Measurements from ENCODE around the gene C1QL2. TPM values are rescaled to one million over a fixed set of nuclear protein-coding genes. Genes with fewer than 3 reads are reported as not detected.
A peak's percentile ranks its signal among the peaks of the same experiment; 100 is the strongest.

The C1QL2 gene
- total RNA-seq, 3 donors from 2014 or later (not counting 1 experiment from before 2014, with no cell fraction given): not detected

DNA sequence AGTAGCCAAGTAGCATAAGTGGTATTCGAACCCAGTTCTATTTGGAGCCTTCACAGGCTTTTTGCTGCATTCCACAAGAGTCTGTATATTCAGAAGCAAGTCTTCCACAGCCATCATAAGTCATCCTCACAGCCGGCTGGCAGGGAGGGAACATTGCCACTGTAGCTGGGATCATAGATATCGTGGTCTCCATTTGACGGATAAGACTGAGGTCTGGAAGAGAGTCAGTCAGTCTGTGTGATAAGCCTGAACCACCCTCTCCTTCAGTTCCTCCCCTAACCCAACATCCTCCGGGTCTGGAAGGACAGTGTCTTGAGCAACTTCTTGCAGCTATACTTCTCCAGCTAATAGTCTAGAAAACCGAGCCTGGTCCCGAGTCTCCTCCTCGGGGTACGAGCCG, 17.0 kb upstream of the C1QL2 start:
- no peak overlapping the region for H3K27ac ChIP-seq (ENCODE audit: low read length)
- Mint-ChIP-seq H3K27me3 (ENCODE audit: low read depth in 2 of 2) (no peaks in the 10 kb centered on the region), H3K36me3 (no peaks in the 10 kb centered on the region), H3K4me3 (no peak overlapping the region), H3K27ac (no peak overlapping the region), H3K9me3 (no peaks in the 10 kb centered on the region), H3K4me1 (no peaks in the 10 kb centered on the region)
- H3K9me3 ChIP-seq (ENCODE audit: control insufficient read depth, insufficient read depth, low read length): no peaks in the 10 kb centered on the region
- no peak overlapping the region for H3K4me3 ChIP-seq (ENCODE audit: low read length)
- WGBS (ENCODE audit: insufficient coverage): 77% methylated on average over 9 of the region's 10 CpGs
- H3K36me3 ChIP-seq (ENCODE audit: control insufficient read depth, insufficient read depth, low read length): no peaks in the 10 kb centered on the region
- DNase-seq (no peak), ATAC-seq (no peak)
- no peaks in the 10 kb centered on the region for H3K4me1 ChIP-seq (ENCODE audit: control insufficient read depth, insufficient read depth, low read length)
- no peak for TF ChIP-seq CTCF (IDR thresholded peaks at IDR 0.05)
- intact Hi-C loops (cut with micrococcal nuclease): loop anchor here (2.0 to 10.0 kb wide), 2 partner anchors 293 to 1131 kb away; no protein-coding TSS in a partner anchor
- H3K27me3 ChIP-seq (ENCODE audit: control insufficient read depth, insufficient read depth, low read length): no peaks in the 10 kb centered on the region

DNA sequence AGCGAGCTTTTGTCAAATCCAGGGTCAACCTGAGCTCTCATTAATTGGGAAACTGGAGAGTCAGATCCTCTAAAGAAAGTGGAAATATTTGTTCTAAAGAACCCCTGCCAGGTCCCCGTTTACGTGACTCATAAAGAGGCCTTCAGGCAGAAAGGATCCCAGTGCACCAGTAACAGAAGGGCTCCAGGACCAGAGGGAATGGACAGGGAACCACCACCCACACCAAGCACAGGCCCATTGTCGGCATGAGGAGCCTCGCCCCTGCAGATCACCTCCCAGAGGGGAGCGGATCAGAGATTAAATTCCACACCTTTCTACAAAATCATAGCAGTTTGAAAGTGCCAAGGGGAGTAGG, 16.4 kb upstream of the C1QL2 start:
- Mint-ChIP-seq H3K36me3 (no peaks in the 10 kb centered on the region), H3K27ac (no peak overlapping the region), H3K4me3 (no peak overlapping the region), H3K9me3 (no peaks in the 10 kb centered on the region), H3K27me3 (ENCODE audit: low read depth in 2 of 2) (no peaks in the 10 kb centered on the region), H3K4me1 (no peaks in the 10 kb centered on the region)
- ATAC-seq: no peak
- Histone ChIP-seq H3K9me3 (ENCODE audit: control insufficient read depth, insufficient read depth, low read length) (no peaks in the 10 kb centered on the region), H3K27me3 (ENCODE audit: control insufficient read depth, insufficient read depth, low read length) (no peaks in the 10 kb centered on the region), H3K27ac (ENCODE audit: low read length) (no peak overlapping the region), H3K4me3 (ENCODE audit: low read length) (no peak overlapping the region), H3K4me1 (ENCODE audit: control insufficient read depth, insufficient read depth, low read length) (no peaks in the 10 kb centered on the region), H3K36me3 (ENCODE audit: control insufficient read depth, insufficient read depth, low read length) (no peaks in the 10 kb centered on the region)
- intact Hi-C loops (cut with micrococcal nuclease): loop anchor here (2.0 to 10.0 kb wide), 2 partner anchors 292 to 1130 kb away; no protein-coding TSS in a partner anchor
- no peak for TF ChIP-seq CTCF (IDR thresholded peaks at IDR 0.05)
- no peak for DNase-seq
- 89% methylated on average over 4 of the region's 6 CpGs for WGBS (ENCODE audit: insufficient coverage)

GRCh38 chr2:119174216-119174992, 15.9 kb upstream of the C1QL2 start:
- H3K9me3 ChIP-seq (ENCODE audit: control insufficient read depth, insufficient read depth, low read length): no peaks in the 10 kb centered on the region
- Mint-ChIP-seq H3K27me3 (ENCODE audit: low read depth in 2 of 2) (no peaks in the 10 kb centered on the region), H3K27ac (no peak overlapping the region), H3K4me1 (no peaks in the 10 kb centered on the region), H3K4me3 (no peak overlapping the region), H3K9me3 (no peaks in the 10 kb centered on the region), H3K36me3 (no peaks in the 10 kb centered on the region)
- ATAC-seq (peak; percentile 53 to 78 (median 56)), DNase-seq (peak; percentile 43 to 70)
- 65% methylated on average over 22 of the region's 22 CpGs for WGBS (ENCODE audit: insufficient coverage)
- H3K27ac ChIP-seq (ENCODE audit: low read length): no peak overlapping the region
- H3K36me3 ChIP-seq (ENCODE audit: control insufficient read depth, insufficient read depth, low read length): no peaks in the 10 kb centered on the region
- H3K27me3 ChIP-seq (ENCODE audit: control insufficient read depth, insufficient read depth, low read length): no peaks in the 10 kb centered on the region
- intact Hi-C loops (cut with micrococcal nuclease): loop anchor here (2.0 to 10.0 kb wide), 2 partner anchors 292 to 1130 kb away; no protein-coding TSS in a partner anchor
- no peak overlapping the region for H3K4me3 ChIP-seq (ENCODE audit: low read length)
- no peaks in the 10 kb centered on the region for H3K4me1 ChIP-seq (ENCODE audit: control insufficient read depth, insufficient read depth, low read length)
- TF ChIP-seq CTCF (IDR thresholded peaks at IDR 0.05): peak; percentile 82

Data from natural killer cell (primary cell).